GM10248 (cell line): ENCODE data around the gene MROH8.

Experiments used
- CTCF ChIA-PET: fragments of 300-600 bp; sonication (Branson Sonifier 250); formaldehyde crosslinking; extraction: SDS; loops from one replicate; lab custom pipeline; 2021; ENCODE audit warnings: antibody characterized with exemption; lab: Yijun Ruan, JAX
- POLR2A ChIA-PET: fragments of 350-650 bp; sonication (Branson Sonifier 250); formaldehyde crosslinking; extraction: SDS; loops from one replicate; lab custom pipeline; 2020; ENCODE audit warnings: antibody characterized with exemption; lab: Yijun Ruan, JAX
- DNase-seq: peaks from one replicate; pipeline ENCODE4 v3.0.0; 2012; ENCODE audit errors: extremely low spot score
- CTCF ChIP-seq: IDR thresholded peaks from 2 replicates; pipeline ENCODE4 v1.5.1; 2012; ENCODE audit warnings: mild to moderate bottlenecking, low read depth; ENCODE audit errors: extremely low read depth, missing control alignments, control extremely low read depth

The MROH8 gene

GRCh38 chr20:37193226-37193625 is 13.9 kb upstream of the MROH8 start:
- POLR2A ChIA-PET = no interaction called here
- no peak for TF ChIP-seq CTCF
- CTCF ChIA-PET = interaction anchor here (1.1 to 9.9 kb wide), 6 partner anchors 15 to 366 kb away, joined by 3 to 146 read pairs (median 24); partner anchors contain the start of genes MROH8 and RPN2

GRCh38 chr20:37192137-37192854 is 12.9 kb upstream of the MROH8 start:
- peak; percentile 79 for DNase-seq
- peak; percentile 81 for TF ChIP-seq CTCF
- CTCF ChIA-PET = interaction anchor here (0.5 to 9.9 kb wide), 29 partner anchors 9 to 844 kb away, joined by 3 to 146 read pairs (median 4); partner anchors contain the start of genes MROH8 and RPN2
- POLR2A ChIA-PET = interaction anchor here (0.6 to 1.1 kb wide), 2 partner anchors 116 to 1234 kb away, joined by 3 to 6 read pairs; no protein-coding TSS in a partner anchor

More at GRCh38 chr20:37193226-37193625, 13.9 kb upstream of the MROH8 start:
- no peak for DNase-seq

- ChIA-PET POLR2A (no interaction called here), CTCF (interaction anchor here (1.1 to 9.9 kb wide), 10 partner anchors 8 to 343 kb away, joined by 3 to 146 read pairs (median 12); partner anchors contain the start of genes MROH8 and RPN2)
- DNase-seq = no peak
- no peak for TF ChIP-seq CTCF
Observed at GRCh38 chr20:37190354-37191112, 11.2 kb upstream of the MROH8 start.

- no peak for TF ChIP-seq CTCF
- DNase-seq = no peak
- CTCF ChIA-PET = interaction anchor here (0.9 to 9.9 kb wide), 7 partner anchors 8 to 344 kb away, joined by 3 to 146 read pairs (median 20); partner anchors contain the start of genes MROH8 and RPN2
- POLR2A ChIA-PET = interaction anchor here (0.7 kb wide), 1 partner anchor 31 kb away, joined by 3 read pairs; no protein-coding TSS in a partner anchor
Observed at GRCh38 chr20:37189416-37190016, 10.2 kb upstream of the MROH8 start.

- CTCF ChIA-PET = interaction anchor here (0.9 to 9.9 kb wide), 5 partner anchors 9 to 344 kb away, joined by 3 to 146 read pairs (median 34); partner anchors contain the start of genes MROH8 and RPN2
Observed at GRCh38 chr20:37188787-37189186, 9.4 kb upstream of the MROH8 start.

More at GRCh38 chr20:37188787-37189186, 9.4 kb upstream of the MROH8 start:
- TF ChIP-seq CTCF = no peak
- no peak for DNase-seq
- POLR2A ChIA-PET = no interaction called here
